ENCODE results near the gene MATN1. TPM values are rescaled to one million over a fixed set of nuclear protein-coding genes. Genes with fewer than 3 reads are reported as not detected.

Gene MATN1
- total RNA-seq, 2 donors from 2014 or later, result not detected

DNA sequence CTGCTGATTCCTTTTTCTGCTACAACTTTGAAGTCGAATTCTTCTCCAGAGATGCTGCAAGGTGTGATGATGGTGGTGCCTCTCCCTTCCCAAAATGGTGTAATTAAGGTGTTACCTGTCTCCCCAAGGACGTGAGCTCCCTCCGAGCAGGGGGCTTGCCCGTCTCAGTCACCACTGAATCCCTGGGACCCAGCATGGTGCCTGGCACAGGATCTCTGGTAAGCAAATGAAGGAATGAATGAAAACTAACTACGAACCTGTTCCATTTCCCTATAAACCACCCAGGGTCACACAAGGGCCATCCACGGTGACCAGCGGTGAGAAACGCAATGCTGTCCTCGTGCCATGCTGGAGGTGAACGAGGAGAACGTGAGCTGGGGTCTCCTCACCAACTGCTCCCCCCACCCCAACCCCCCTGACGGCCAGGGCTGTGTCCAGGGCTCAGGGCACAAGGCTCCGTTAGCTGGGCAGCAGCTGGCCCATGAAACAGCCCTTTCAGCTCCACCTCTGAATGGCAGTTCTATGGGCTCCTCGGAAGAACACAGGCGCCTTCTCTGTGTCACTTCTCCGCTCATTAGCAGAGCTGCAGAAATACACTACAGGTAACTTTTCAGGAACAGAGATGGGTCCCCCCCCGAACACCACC lies 2.2 kb upstream of the MATN1 start:
- intact Hi-C loops (cut with DNase I, micrococcal nuclease), result loop anchor here in 1 of 2 donors (10.0 kb wide), 1 partner anchor 189 kb away; no protein-coding TSS in a partner anchor
- ATAC-seq, result no peak
- DNase-seq, result no peak

DNA sequence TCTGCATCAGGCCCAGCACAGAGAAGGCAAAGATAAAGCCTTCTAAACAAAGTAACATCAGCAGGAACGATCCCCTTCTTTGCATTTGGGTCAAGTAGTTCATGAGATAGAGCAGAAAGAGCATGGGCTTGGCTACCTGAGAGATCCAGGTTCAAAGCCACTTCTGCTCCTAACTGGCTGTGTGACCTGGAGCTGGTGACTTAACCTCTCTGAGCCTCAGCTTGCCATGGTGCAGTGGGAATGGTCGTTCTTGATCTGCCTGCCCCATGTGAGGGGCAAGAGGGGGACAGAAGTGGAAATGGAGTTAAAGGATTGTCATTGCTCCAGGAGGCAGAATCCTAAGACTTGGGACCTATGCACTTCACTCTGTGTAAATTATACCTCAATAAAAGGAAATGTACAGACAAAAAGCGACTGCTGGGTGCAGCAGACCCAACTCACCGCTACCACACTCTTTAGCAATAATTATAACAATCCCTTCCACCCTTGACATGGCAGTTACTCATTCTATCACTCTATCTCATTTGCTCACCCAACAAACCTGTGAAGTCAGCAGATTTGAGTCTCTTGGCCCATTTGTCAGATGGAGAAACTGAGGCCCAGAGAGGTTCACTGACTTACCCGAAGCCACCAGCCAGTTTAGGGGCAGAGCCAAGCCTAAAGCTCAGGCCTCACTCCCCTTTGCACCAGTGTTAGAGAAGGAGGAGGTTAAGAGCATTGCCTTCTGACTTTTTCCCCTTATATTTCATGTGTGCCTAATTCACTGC lies 1.5 kb upstream of the MATN1 start:
- intact Hi-C loops (cut with DNase I, micrococcal nuclease), result loop anchor here (5.0 to 10.0 kb wide), 2 partner anchors 52 to 190 kb away; no protein-coding TSS in a partner anchor
- no peak for ATAC-seq
- DNase-seq, result no peak

DNA sequence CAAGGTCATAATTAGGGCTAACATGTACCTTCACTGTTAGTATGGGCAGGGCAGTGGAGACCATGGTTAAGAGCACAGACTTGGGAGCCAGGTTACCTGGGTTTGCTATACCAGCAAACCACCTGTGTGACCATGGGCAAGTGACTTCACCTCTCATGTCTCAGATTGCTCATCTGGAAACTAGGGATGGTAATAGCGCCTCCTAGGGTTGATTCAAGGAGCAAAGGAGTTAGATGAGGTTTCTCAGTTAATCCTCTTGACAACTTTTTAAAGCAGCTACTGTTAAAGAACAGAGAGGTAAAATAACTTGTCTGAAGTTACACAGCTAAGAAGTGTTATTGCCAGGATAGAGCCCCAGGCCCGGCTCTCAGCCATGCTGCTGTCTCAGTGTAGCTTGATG lies 790 bp upstream of the MATN1 start:
- DNase-seq, result no peak
- intact Hi-C loops (cut with DNase I, micrococcal nuclease), result loop anchor here (5.0 to 10.0 kb wide), 2 partner anchors 53 to 191 kb away; no protein-coding TSS in a partner anchor
- ATAC-seq, result no peak

DNA sequence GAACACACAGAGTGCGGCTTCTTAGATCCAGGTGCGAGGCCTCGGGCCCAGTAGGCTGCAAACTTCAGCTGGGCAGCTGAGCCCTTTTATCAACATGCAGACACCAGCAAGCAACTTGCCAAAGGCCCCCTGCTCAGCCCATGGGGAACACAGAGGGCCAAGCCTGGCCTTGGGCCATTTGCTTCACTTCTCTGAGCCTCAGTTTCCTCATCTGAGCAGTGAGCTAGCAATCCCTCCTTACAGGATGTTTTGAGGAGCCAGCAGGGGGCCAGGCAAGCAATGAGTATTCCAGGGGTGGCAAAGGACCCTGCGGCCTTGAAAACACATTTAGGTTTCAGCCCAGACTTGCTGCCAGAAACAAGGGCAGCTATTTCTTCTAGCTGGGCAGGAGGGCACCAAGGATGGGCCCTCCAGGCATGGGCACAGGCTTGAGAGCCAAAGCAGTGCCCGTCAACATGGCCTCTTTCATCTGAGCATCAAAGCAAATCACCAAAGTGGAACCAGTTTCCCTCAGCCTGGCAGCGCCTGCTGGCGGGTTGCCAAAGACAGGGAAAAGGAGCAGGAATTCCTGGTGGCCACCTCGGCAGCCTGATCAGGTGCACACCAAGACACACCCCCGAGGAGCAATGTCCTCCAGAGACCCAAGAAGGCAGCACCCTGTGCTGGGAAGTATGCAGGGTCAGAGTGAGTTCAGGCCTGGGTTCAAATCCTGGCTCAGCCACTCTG lies 1.4 kb downstream of the MATN1 start:
- ATAC-seq, result no peak
- intact Hi-C loops (cut with DNase I, micrococcal nuclease), result loop anchor here (5.0 to 10.0 kb wide), 2 partner anchors 55 to 193 kb away; no protein-coding TSS in a partner anchor
- peak in 1 of 2 donors; percentile 55 for DNase-seq

DNA sequence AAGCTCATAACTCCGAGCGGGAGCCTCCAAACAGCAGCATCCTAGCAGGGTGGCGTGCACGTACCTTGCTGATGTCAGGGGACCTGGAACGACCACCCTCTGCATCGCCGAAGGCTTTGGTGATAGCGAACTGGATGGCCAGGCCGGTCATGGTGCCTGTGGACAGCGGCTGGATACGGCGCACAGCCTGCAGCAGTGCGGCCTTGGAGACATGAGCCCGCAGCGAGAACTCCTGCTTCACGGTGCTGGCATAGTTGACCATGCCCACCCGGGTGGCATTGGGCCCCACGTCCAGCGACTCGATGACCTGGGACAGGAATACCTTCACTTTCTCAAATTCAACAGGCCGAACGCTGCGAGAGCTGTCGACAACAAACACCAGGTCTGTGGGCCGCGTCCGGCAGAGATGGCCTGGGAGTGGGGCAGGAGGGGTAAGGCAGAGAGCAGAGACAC lies 2.0 kb downstream of the MATN1 start:
- ATAC-seq (no peak), DNase-seq (no peak)
- intact Hi-C loops (cut with DNase I, micrococcal nuclease), result loop anchor here (5.0 to 10.0 kb wide), 2 partner anchors 56 to 193 kb away; no protein-coding TSS in a partner anchor

DNA sequence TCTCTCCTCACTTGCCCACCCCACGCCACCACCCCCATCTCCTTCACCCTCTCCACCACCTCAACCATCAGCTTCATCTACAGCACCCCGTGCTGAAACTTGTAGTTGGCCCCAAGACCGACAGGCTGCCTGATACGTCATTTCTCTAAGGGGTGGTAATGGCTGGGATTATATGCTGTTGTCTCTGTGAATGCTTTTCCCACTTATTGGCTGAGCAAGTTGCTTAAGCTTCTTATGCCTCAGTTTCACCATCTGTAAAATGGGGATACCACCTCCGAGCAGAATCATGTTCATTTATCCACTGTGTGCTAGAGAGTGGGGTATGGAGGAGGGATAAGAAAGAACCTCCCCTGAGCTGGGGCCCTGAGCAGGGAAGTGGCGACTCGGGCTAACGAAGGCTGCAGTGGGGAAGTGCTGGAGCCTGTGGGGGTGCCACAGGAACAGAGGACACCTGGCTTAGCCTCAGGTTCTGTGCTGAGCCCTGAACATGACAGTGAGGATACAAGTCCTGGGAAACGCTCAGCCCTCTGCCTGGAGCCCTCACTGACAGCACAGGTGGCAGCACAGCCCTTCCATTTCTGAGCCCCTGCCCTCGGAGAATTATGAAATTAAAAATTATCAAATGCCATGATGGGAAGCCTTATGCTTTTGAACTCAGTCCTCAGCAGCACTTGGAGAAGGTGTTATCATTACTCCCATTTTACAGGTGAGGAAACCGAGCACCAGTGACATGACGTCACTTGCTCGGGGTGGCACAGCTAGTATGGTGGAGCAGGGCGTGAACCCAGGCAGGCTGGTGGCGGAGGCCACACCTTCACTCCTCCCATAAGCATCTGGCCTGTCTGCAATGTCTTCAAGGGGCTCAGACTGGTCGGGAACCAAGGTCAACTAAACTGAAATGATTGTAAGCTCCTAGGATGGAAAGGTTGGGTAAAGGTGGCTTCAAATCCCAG lies 2.8 kb downstream of the MATN1 start:
- intact Hi-C loops (cut with DNase I, micrococcal nuclease), result loop anchor here (5.0 to 10.0 kb wide), 2 partner anchors 57 to 194 kb away; no protein-coding TSS in a partner anchor
- ATAC-seq, result no peak

DNA sequence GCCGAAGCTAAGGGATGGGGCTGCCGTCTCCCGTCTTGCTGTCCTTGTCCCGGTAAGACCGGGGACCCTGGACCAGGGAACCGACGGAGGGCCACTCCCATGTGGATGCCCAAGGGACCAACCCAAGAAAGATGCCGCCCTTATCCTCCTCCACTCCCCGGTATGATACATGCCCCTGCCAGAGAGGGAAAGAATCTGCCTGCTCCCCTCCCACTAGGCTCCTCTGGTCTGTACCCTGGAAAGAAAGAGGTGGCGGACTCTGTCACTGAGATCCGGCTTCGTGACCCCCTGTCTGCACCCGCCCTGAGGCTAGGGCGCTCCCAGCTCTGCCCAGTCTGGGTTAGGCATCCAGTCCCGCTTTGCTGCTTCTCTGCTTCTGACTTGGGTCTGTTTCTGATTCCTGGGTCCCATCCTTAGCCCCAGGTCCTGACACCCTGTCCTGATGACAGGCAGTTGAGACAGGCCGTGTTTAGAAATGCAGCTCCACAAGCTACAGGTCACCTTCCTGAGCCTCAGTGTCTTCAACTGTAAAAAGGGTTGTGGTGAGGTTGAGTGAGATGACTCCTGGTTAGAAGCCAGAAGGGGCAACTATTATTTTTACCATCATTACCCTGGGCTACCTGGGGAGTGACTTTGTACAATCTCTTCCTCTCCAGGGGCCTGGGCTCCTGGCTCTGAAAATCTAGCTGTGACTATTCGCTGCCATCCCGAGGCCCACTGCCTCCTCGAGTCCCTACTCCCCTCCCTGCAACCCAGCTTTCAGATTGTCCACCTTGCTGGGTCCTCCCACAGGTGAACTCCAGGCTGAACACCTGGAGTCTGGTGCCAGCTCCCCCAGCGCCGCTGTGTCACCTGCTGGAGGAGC lies 3.7 kb downstream of the MATN1 start:
- intact Hi-C loops (cut with DNase I, micrococcal nuclease), result loop anchor here (2.0 to 10.0 kb wide), 4 partner anchors 58 to 1485 kb away; partner anchors contain the start of genes MECR (in 1 of the 2) and PTPRU (in 1 of the 2)
- ATAC-seq (peak; percentile 31), DNase-seq (no peak)

More for the DNA sequence above, 2.8 kb downstream of the MATN1 start:
- no peak for DNase-seq

DNA sequence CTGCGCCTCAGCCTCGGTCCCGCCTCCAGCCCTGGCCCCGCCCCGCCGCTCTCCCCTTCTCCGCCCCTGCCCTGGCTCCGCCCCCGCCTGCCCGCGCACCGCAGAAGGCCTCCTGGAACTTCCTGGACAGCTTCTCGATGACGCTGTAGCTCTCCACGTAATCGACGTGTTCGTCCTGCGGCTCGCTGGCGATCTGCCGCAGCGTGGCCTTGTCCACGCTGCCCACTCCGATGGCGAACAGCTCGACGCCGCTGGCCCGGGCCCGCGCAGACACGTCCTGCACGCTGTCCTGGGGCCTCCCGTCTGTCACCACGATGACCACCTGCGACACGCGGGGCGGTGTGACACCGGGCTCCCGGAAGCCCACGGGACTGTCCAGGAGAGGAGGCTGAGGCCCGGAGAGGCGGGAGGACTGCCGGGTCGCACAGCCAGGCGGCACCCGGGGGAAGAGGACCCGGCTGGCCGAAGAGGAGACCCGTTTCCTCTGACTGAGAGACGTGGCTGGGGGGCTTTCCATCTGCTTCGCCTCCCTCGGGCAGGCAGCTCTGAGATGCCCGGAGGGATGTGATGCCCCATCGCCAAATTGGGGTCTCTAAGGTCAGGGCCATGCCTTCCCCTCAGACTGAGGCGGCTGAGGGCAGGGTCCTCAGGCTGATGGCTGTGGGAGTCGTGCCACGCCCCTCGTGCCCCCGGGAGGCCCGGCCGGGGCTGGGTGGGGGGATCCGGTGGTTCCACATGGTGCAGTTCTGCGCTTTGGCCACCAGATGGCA lies 4.6 kb downstream of the MATN1 start:
- intact Hi-C loops (cut with DNase I, micrococcal nuclease), result loop anchor here in 1 of 2 donors (2.0 to 10.0 kb wide), 2 partner anchors 60 to 1484 kb away; partner anchors contain the start of genes MECR and PTPRU
- ATAC-seq (peak; percentile 78), DNase-seq (peak; percentile 79 to 99)

DNA sequence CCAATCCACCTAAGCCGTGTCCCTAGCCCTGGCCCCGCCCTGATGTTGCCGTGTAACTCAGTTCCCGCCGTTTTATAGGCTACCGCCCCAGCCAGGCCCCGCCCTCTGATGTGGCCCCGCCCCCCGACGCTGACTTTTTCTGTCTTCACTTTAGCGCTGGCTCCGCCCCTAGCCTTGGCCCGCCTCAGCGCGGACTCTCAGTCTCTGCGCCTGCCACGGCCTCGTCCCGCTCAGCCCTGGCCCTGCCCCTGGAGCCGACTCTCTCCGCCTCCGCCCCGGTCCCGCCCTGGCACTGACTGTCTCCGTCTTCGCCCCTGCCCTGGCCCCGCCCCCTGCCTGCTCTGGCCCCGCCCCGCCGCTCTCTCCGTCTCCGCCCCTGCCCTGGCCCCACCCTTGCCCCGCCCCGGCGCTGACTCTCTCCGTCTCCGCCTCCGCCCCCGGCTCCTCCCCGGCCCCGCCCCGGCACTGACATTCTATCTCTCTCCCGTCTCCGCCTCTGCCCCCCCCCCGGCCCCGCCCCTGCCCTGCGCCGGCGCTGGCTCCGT lies 5.2 kb downstream of the MATN1 start:
- intact Hi-C loops (cut with DNase I, micrococcal nuclease), result loop anchor here in 1 of 2 donors (2.0 to 10.0 kb wide), 2 partner anchors 61 to 1483 kb away; partner anchors contain the start of genes MECR and PTPRU
- DNase-seq (peak; percentile 99 to 100), ATAC-seq (peak; percentile 77)

DNA sequence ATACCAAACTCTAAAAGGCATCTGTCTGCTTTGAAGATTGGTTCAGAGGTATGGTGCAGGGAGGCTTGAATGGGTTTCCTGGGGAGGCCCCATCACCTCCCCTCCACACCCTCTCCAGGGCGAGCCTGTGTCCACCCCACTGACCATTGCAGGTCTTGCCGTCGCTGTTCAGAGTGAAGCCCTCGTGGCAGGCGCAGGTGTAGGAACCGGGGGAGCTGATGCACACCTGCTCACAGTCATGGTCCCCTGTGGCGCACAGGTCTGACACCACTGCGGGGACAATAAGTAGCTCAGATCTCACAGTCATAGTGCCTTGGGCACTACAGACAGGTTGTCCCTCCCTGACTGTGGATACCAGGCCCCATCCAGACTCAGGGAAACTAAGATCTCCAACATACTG lies 6.7 kb downstream of the MATN1 start:
- ATAC-seq (no peak), DNase-seq (no peak)
- intact Hi-C loops (cut with DNase I, micrococcal nuclease), result loop anchor here in 1 of 2 donors (10.0 kb wide), 1 partner anchor 1482 kb away; the partner anchor contains the start of genes MECR and PTPRU

DNA sequence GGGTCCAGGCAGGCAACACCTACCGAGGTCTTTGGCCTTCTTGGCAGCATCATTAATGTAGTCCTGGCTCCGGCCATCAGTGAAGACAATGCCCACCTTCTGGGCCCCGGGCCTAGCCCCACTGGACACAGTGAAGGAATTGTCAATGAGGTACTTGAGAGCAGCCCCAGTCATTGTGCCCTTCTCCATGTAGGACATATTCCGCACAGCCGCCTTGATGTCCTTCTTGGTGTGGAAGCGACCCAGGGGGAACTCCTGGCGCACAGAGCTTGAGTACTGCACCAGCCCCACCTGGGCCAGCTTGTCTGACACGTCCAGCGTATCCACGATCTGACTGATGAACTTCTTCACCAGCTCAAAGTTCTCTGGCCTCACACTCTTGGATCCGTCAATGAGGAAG lies 7.5 kb downstream of the MATN1 start:
- DNase-seq, result no peak
- no peak for ATAC-seq
- intact Hi-C loops (cut with DNase I, micrococcal nuclease), result loop anchor here in 1 of 2 donors (10.0 kb wide), 1 partner anchor 1481 kb away; the partner anchor contains the start of genes MECR and PTPRU

DNA sequence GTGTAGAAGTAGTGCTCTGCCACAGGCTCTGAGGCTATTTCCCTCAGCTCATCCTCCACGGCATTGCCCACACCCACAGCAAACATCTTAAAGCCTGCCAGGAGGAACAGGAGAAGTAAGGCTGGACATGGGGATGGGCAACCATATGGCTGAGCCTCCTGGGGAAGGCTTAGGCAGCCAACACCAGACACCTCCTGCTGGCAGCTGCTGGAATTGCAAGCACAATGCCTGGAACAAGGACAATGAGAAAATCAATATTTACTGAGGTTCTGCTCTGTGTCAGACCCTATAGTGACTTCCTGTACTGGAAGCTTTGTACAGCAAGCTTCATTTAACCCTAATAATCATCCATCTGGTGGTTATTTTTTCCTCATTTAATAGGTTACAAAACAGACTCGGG lies 8.2 kb downstream of the MATN1 start:
- ATAC-seq (no peak), DNase-seq (no peak)
- intact Hi-C loops (cut with DNase I, micrococcal nuclease), result loop anchor here in 1 of 2 donors (10.0 kb wide), 1 partner anchor 1480 kb away; the partner anchor contains the start of genes MECR and PTPRU

DNA sequence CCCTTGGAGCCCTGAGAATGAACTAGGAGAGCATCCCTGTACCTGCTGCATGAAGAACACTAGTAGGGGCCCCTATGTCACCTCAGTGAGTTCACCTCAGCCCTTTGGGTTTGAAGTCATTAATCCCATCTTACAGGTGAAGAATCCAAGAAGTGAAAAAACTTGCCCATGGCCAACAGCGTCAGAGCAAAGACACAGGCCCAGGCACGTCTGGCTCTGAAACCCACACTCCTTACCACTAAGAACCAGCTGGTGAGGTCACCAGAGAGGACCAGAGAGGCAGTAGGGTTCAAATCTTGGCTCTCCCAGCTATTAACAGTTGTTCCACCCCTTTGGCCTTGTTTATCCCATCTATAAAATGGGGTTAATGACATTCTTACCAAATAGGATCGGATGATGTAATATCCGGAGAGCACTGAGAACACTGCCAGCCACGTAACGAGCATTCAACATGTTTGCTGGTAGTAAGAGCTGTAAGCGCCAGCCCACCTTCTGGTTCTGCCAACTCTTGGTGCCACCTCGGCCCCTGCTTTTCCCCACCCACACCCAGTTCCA lies 8.8 kb downstream of the MATN1 start:
- intact Hi-C loops (cut with DNase I, micrococcal nuclease), result loop anchor here in 1 of 2 donors (10.0 kb wide), 1 partner anchor 1480 kb away; the partner anchor contains the start of genes MECR and PTPRU

DNA sequence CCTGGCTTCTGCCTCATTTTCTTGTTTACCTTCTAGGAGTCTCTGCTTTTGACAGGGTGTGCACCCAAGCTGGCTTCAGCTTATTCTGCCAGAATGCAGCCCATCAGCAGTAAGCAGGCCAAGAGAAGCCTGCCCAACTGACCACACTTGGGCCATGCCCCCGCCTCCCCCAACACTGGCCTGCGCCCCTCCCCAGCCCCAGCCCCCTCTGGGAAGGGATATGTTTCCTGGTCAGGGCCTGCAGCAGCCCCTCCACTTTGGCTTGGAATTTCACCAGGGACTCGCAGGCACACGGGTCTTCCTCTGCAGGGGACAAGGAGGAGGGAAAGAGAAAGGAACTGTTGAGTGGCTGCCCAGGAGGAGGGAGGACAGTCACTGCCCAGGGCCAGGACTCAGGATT lies 9.4 kb downstream of the MATN1 start:
- intact Hi-C loops (cut with DNase I, micrococcal nuclease), result loop anchor here in 1 of 2 donors (10.0 kb wide), 1 partner anchor 1479 kb away; the partner anchor contains the start of genes MECR and PTPRU
- DNase-seq (no peak), ATAC-seq (no peak)

More for the DNA sequence above, 8.8 kb downstream of the MATN1 start:
- DNase-seq (no peak), ATAC-seq (no peak)

DNA sequence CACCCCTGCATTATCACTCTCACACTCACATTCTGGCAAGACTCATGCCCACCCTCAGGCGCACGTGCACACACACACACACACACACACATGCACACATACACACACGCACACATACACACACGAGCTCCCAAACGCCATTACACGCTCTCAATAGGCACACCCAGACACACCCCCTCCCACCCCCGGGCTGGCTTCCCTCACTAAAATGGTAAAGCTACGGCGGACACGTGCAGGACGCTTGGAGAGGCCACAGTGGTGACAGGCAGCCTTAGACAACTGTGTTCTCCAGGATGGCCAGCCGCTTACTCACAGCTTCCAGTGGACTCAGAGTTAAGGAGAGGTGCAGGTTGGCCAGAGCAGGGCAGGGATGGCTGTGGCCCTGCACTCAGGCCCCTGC lies 10.1 kb downstream of the MATN1 start:
- ATAC-seq, result no peak
- intact Hi-C loops (cut with DNase I, micrococcal nuclease), result loop anchor here in 1 of 2 donors (10.0 kb wide), 1 partner anchor 1479 kb away; the partner anchor contains the start of genes MECR and PTPRU
- DNase-seq, result no peak
